Kidney (tissue), 14 donors: ENCODE results near the gene EEPD1. TPM values are rescaled to one million over a fixed set of nuclear protein-coding genes. Genes with fewer than 3 reads are reported as not detected.

Source experiments
- DNase-seq, 5 donors: peaks; one replicate each; pipeline ENCODE4 v3.0.0-alpha.2; 2013 to 2020
- FAIRE-seq: peaks from 2 replicates; lab custom pipeline; 2012; peaks lifted over from hg19 to GRCh38; lab: Jason Lieb, UNC
- H3K27ac ChIP-seq, 2 donors: one replicate each; pipeline ENCODE4 v1.7.0; 2013; ENCODE audit warnings: low read depth in 2 of 2, low read length in 2 of 2, inconsistent platforms in 1 of 2
- H3K27me3 ChIP-seq: one replicate; pipeline ENCODE4 v1.7.1; 2013; ENCODE audit warnings: low read length, inconsistent platforms; ENCODE audit not compliant: control insufficient read depth, insufficient read depth
- H3K36me3 ChIP-seq, 3 donors: one replicate each; pipeline versions ENCODE4 v1.7.0 to v1.7.1; 2013; ENCODE audit warnings: low read length in 3 of 3, control low read depth in 1 of 3, inconsistent platforms in 1 of 3; ENCODE audit not compliant: insufficient read depth in 3 of 3, control insufficient read depth in 2 of 3
- H3K4me1 ChIP-seq, 3 donors: one replicate each; pipeline versions ENCODE4 v1.7.0 to v1.7.1; 2013; ENCODE audit warnings: low read length in 3 of 3, inconsistent platforms in 1 of 3, low read depth in 1 of 3; ENCODE audit not compliant: control insufficient read depth in 2 of 3, insufficient read depth in 2 of 3
- H3K4me3 ChIP-seq, 3 donors: one replicate each; pipeline versions ENCODE4 v1.7.0 to v1.8.1; 2013; ENCODE audit warnings: low read length in 3 of 3, control low read depth in 1 of 3, inconsistent platforms in 1 of 3
- H3K9ac ChIP-seq, 3 donors: one replicate each; pipeline versions ENCODE4 v1.7.0 to v1.7.1; 2013; ENCODE audit warnings: low read length in 3 of 3, control low read depth in 1 of 3, inconsistent platforms in 1 of 3
- H3K9me3 ChIP-seq, 3 donors: one replicate each; pipeline versions ENCODE4 v1.7.0 to v1.7.1; 2013; ENCODE audit warnings: low read length in 3 of 3, control low read depth in 1 of 3, inconsistent platforms in 1 of 3; ENCODE audit not compliant: control insufficient read depth in 2 of 3, insufficient read depth in 1 of 3
- intact Hi-C: fragments of 100-400 bp; cut with DNase I; formaldehyde crosslinking; loops from one replicate; pipeline ENCODE4 v1.11.1; 2022
- polyA plus RNA-seq: library from polyadenylated mRNA; stranded (reverse); fragments of 350-450 nt; fragmentation: Illumina TruSeq; extraction: RNeasy Lipid Tissue Mini Kit (QIAGEN cat#74804); gene quantifications from one replicate; pipeline ENCODE4 v1.2.3, GENCODE V29; 2014; ENCODE audit warnings: low read depth, low replicate concordance; ENCODE audit not compliant: insufficient read depth
- total RNA-seq: library from RNA; stranded (reverse); fragmentation: NEBNext Ultra II Directional; extraction: Animal tissue kit (Norgen Biotek cat#: 25700); gene quantifications from one replicate; pipeline ENCODE4 v1.2.1, GENCODE V29; 2021
- TF ChIP-seq, protein P1 (sequence below): IDR thresholded peaks from 3 replicates; pipeline ENCODE4 v1.5.1; 2012; ENCODE audit warnings: mild to moderate bottlenecking, moderate library complexity, borderline replicate concordance; ENCODE audit not compliant: insufficient read depth; ENCODE audit errors: extremely low read depth
- donor health status: control.
- donor health status: control.
- donor health status: control.
- donor health status: control.
- donor health status: control.
- donor health status: DM: yes; HTN: yes; CAD: no.
- donor health status: Normal renal cell carcinoma (clear cell type).

Gene EEPD1
- total and polyA plus RNA-seq, 2 donors from 2014 or later, result 6.3 to 6.4 TPM

DNA sequence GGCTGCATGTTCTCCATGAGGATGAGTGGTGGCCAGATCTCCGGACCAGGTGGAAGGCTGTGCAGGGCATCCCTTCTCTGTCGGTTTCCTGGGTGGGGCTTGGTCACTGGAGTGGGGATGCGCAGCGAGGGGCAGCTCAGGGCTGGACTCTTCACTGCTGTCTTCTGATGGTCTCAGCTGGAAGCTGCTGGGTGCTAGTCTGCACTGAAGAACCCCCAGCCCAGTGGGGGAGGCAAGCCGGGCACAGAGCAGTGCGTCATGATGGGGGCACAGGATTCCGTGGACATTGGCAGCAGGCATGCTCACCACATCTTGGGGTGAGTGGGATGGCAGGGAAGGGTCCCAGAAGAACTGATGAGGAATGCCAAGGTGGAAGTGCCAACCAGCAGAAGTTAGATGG is 39.8 kb downstream of the EEPD1 start:
- DNase-seq, result peak in 1 of 5 donors; percentile 19
- H3K9ac ChIP-seq, result no peak overlapping the region
- no peaks in the 10 kb centered on the region for H3K27me3 ChIP-seq
- TF ChIP-seq, protein P1, sequence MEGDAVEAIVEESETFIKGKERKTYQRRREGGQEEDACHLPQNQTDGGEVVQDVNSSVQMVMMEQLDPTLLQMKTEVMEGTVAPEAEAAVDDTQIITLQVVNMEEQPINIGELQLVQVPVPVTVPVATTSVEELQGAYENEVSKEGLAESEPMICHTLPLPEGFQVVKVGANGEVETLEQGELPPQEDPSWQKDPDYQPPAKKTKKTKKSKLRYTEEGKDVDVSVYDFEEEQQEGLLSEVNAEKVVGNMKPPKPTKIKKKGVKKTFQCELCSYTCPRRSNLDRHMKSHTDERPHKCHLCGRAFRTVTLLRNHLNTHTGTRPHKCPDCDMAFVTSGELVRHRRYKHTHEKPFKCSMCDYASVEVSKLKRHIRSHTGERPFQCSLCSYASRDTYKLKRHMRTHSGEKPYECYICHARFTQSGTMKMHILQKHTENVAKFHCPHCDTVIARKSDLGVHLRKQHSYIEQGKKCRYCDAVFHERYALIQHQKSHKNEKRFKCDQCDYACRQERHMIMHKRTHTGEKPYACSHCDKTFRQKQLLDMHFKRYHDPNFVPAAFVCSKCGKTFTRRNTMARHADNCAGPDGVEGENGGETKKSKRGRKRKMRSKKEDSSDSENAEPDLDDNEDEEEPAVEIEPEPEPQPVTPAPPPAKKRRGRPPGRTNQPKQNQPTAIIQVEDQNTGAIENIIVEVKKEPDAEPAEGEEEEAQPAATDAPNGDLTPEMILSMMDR, result no peak
- no peak for FAIRE-seq
- H3K4me3 ChIP-seq, result no peak overlapping the region
- intact Hi-C loops, result no loop called here
- no peaks in the 10 kb centered on the region for H3K9me3 ChIP-seq
- H3K36me3 ChIP-seq, result no peaks in the 10 kb centered on the region
- H3K27ac ChIP-seq, result no peak overlapping the region
- no peaks in the 10 kb centered on the region for H3K4me1 ChIP-seq

DNA sequence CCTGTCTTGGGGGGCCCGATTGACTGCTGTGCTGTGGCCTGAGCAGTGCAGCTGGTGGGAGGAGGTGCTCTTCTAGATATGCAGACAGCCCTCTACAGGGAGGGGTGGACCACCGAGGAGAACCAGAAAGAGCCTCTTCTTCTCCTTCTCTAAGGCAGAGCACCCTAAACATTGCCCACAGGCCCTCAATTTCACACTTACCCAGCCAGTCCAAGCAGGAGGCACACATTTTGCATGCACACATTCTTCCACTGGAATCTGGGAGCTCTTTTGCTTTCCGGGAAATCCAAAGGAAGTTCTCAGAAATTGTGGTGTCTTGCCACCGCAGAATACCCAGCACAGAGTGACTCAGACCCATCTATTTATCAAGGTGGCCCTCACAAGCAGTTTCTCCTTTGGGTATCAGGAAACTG is 45.8 kb downstream of the EEPD1 start:
- Histone ChIP-seq H3K27me3 (no peaks in the 10 kb centered on the region), H3K9ac (no peak overlapping the region), H3K4me3 (no peak overlapping the region), H3K4me1 (peaks cover 0 to 6% (median 0%) of the 10 kb centered on the region in 3 donors), H3K27ac (no peak overlapping the region), H3K9me3 (no peaks in the 10 kb centered on the region), H3K36me3 (no peaks in the 10 kb centered on the region)
- intact Hi-C loops, result no loop called here
- DNase-seq (no peak), FAIRE-seq (no peak)
- TF ChIP-seq, protein P1, result no peak

DNA sequence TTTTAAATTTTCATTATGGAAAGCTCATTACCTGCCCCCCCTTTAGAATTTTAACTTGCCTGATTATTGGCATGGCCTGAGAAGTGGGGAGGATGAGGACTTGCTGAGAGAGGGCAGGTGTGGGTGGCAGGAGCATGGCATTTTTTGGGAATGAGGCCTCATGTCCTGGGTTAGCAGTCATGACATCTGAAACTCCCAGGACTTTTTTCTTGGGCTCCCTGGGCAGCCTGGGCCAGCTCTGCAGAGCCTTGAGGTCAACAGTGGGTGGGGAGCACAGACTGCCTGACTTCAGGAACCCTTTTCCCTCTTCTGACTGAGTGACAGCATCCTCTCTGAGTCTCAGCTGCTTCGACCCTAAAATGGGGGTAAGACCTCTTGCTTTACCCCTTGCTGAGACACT is 46.3 kb downstream of the EEPD1 start:
- no peak overlapping the region for H3K27ac ChIP-seq
- no peaks in the 10 kb centered on the region for H3K36me3 ChIP-seq
- H3K4me3 ChIP-seq, result no peak overlapping the region
- DNase-seq (no peak), FAIRE-seq (no peak)
- no peak overlapping the region for H3K9ac ChIP-seq
- no peaks in the 10 kb centered on the region for H3K27me3 ChIP-seq
- TF ChIP-seq, protein P1, result no peak
- peaks cover 0 to 6% (median 0%) of the 10 kb centered on the region in 3 donors for H3K4me1 ChIP-seq
- intact Hi-C loops, result no loop called here
- no peaks in the 10 kb centered on the region for H3K9me3 ChIP-seq

DNA sequence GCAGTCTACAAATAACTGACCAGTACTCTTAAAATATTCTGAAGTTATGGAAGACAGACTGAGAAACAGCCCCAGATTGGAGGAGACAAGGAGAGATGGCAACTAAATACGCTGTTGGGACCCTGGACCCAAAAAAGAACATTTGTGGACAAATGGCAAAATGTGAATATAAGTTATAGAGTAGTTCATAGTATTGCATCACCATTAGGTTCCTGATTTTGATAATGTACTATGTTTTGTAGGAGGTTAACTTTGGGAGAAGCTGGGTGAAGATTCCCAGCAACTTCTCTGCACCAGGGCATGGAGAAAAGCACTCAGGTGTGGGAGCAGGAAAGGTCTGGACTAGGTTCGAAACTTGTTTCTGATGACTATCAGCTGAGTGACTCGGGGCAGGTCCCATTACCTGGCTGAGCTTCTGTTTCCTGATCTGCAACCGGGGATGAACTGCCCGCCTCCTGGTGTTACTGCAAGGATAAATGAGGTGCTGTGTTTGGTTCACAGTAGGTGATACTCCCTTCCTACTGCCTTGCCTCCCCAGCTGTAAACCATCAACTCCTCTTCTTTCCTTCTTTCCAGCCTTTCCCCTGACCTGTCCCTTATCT is 48.2 kb downstream of the EEPD1 start:
- H3K4me3 ChIP-seq, result no peak overlapping the region
- DNase-seq (no peak), FAIRE-seq (no peak)
- no peaks in the 10 kb centered on the region for H3K27me3 ChIP-seq
- H3K36me3 ChIP-seq, result no peaks in the 10 kb centered on the region
- no peaks in the 10 kb centered on the region for H3K9me3 ChIP-seq
- H3K4me1 ChIP-seq, result peaks cover 0 to 11% (median 0%) of the 10 kb centered on the region in 3 donors
- TF ChIP-seq, protein P1, result no peak
- intact Hi-C loops, result no loop called here
- H3K9ac ChIP-seq, result no peak overlapping the region
- no peak overlapping the region for H3K27ac ChIP-seq
